Upper lobe of left lung (tissue), 4 donors: ENCODE results near the gene TTLL10.

Source experiments
- POLR2A ChIP-seq, 4 donors: fragments of 450-650 bp; IDR thresholded peaks; one replicate each; pipeline ENCODE4 v1.5.1; 2016 to 2017; ENCODE audit warnings: antibody characterized with exemption in 4 of 4, mild to moderate bottlenecking in 2 of 4
- POLR2AphosphoS5 ChIP-seq, 2 donors: sonication (generic); formaldehyde crosslinking; IDR thresholded peaks; one replicate each; pipeline ENCODE4 v1.5.1; 2017; ENCODE audit warnings: antibody characterized with exemption in 2 of 2
- TF ChIP-seq, protein P1 (sequence below), 6 experiments: fragments of 450-650 bp in 4 of 6; fragments of 200-600 bp in 2 of 6; sonication (generic) in 2 of 6; IDR thresholded peaks; one replicate each; pipeline ENCODE4 v1.5.1; 2016 to 2019; ENCODE audit warnings: antibody characterized with exemption in 6 of 6

DNA sequence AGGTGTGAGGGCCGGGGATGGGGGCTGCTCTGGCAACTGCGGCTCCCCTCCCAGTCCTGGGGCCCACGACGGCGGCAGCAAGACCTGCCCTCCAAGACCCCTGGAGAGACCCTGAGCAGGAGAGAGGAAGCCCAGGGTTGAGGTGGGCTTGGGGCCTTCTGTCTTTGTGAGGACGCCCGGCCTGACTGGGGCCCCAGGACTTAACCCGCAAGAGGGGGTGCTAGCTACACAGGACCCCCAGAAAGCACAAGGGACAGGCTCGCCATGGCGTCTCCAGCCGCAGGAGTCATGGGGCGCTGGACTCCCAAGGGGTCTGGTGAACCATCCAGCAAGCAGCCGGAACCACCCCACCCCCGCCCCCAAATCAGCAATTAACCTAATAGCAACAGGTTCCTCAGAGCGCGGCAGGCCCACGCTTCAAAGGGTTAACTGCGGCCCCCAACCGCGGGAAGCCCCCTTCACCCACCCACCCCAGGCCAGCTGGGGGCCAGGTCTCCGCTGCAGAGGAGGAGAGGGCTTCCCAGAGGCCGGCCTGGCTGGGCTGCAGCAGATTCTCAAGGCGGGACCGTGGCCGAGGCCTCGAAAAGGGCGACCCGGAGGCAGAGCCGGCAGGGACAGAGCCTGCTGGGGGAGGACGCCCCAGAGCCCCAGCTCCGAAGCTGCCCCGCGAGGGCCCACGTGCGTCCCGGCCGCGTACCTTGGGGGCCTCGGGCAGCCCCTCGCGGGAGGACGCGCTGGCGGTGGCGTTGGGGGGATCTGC is 72.3 kb downstream of the TTLL10 start:
- TF ChIP-seq, protein P1, sequence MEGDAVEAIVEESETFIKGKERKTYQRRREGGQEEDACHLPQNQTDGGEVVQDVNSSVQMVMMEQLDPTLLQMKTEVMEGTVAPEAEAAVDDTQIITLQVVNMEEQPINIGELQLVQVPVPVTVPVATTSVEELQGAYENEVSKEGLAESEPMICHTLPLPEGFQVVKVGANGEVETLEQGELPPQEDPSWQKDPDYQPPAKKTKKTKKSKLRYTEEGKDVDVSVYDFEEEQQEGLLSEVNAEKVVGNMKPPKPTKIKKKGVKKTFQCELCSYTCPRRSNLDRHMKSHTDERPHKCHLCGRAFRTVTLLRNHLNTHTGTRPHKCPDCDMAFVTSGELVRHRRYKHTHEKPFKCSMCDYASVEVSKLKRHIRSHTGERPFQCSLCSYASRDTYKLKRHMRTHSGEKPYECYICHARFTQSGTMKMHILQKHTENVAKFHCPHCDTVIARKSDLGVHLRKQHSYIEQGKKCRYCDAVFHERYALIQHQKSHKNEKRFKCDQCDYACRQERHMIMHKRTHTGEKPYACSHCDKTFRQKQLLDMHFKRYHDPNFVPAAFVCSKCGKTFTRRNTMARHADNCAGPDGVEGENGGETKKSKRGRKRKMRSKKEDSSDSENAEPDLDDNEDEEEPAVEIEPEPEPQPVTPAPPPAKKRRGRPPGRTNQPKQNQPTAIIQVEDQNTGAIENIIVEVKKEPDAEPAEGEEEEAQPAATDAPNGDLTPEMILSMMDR (IDR thresholded peaks at IDR 0.05) = no peak
- TF ChIP-seq POLR2AphosphoS5 (IDR thresholded peaks at IDR 0.05) (no peak), POLR2A (IDR thresholded peaks at IDR 0.05) (no peak)
